Measurements from ENCODE around the gene PAXIP1.

The PAXIP1 gene

DNA sequence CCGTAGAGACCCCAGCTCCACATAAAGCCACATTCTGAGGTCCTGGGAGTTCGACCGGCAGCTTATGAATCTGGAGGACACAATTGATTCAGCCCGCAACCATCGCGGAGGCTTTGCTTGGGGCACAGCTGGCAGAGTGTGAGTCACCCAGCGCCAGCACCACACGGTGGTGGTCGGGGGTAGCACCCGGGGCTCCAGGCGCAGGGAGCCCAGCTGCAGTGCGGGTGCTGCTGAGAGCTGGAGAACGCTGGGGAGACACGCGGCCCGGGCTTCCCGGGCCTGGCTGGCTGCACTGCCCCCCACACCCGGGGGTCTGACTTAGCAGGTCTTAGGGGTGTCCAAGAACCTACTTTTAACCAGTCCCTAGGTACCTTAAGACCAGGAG, 87.9 kb downstream of the PAXIP1 start:
- H3K9ac ChIP-seq (ENCODE audit: low read depth in 1 of 2, low read length in 2 of 2) = no peak overlapping the region
- H3K36me3 ChIP-seq (ENCODE audit: control insufficient read depth in 2 of 2, insufficient read depth in 2 of 2, low read length in 2 of 2) = no peaks in the 10 kb centered on the region
- peaks cover 2 to 5% of the 10 kb centered on the region in 2 donors for H3K27me3 ChIP-seq (ENCODE audit: control insufficient read depth in 2 of 2, insufficient read depth in 2 of 2, low read length in 2 of 2)
- H3K4me3 ChIP-seq (ENCODE audit: low read length in 2 of 2) = no peak overlapping the region
- peaks cover 2 to 6% of the 10 kb centered on the region in 2 donors for H3K9me3 ChIP-seq (ENCODE audit: control insufficient read depth in 2 of 2, low read length in 2 of 2)
- H3K27ac ChIP-seq (ENCODE audit: low read depth in 2 of 2, low read length in 2 of 2) = no peak overlapping the region
- peaks cover 0 to 3% of the 10 kb centered on the region in 2 donors for H3K4me1 ChIP-seq (ENCODE audit: control insufficient read depth in 2 of 2, insufficient read depth in 2 of 2, low read length in 2 of 2)

DNA sequence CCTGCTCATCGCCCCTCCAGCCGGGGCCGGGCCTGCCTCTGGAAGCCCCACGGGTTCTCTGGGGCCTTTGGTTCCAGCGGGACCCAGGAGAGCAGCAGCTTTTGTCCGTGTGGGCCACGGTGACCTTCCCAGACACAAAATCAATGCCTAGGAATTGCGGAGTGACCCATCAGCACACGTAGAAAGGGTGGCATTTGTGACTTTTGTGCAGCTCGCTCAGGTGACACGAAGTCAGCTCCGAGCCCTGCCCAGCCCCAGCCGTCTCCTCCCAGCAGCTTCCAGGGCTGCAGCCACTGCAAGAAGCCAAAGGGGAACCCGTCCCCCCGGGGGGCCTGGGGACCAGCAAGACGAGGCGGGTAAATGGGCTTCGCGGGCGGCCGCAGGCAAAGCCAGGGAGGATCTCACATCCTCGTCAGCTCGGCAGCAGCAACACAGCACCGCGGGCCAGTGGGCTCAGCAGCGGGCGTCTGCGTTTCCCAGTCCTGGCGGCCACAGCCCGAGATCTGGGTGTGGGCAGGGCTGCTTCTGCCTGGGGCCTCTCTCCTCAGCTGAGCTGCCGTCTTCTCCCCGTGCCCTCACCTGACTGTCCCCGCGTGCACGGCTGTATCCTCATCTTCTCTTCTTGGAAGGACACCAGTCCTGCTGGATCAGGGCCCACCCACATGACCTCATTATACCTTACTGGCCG, 88.5 kb downstream of the PAXIP1 start:
- Histone ChIP-seq H3K4me1 (ENCODE audit: control insufficient read depth in 2 of 2, insufficient read depth in 2 of 2, low read length in 2 of 2) (peaks cover 0 to 3% of the 10 kb centered on the region in 2 donors), H3K27ac (ENCODE audit: low read depth in 2 of 2, low read length in 2 of 2) (no peak overlapping the region), H3K27me3 (ENCODE audit: control insufficient read depth in 2 of 2, insufficient read depth in 2 of 2, low read length in 2 of 2) (peaks cover 2 to 5% of the 10 kb centered on the region in 2 donors), H3K9ac (ENCODE audit: low read depth in 1 of 2, low read length in 2 of 2) (peak overlapping the region in 1 of 2 donors; percentile 9), H3K36me3 (ENCODE audit: control insufficient read depth in 2 of 2, insufficient read depth in 2 of 2, low read length in 2 of 2) (no peaks in the 10 kb centered on the region), H3K9me3 (ENCODE audit: control insufficient read depth in 2 of 2, low read length in 2 of 2) (peaks cover 2 to 6% of the 10 kb centered on the region in 2 donors), H3K4me3 (ENCODE audit: low read length in 2 of 2) (peak overlapping the region; percentile 5 to 48)

DNA sequence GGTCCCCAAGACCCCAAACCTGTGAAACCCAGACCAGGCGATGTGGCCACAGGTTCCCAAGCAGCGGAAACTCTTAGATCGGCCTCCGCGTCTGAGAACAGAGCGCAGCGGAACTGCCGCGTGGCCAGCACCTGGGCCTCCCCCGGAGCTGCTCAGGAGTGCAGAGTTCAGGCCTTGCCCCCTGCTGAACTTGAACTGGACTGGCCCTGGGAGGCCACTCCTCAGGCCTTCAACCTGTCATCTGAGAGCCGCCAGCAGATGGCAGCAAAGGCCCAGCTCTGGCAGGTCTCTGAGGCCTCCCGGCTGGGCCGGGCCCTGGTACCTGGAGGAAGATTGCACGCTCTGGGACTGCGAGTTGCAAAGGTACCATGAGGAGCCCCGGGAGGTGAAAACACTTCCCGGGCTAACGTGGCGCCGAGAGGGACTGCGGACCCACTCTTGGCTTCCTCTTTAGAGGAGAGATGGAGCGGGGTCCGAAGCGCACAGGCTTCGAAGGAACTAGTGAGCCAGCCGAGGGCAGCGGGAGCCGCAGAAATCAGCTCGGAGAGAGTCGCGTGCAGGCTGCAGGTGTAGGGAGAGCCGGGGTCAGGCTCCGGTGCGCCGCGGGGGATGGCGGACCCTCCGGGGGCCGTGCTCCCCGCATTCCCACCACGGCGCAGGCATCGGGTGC, 89.2 kb downstream of the PAXIP1 start:
- H3K4me1 ChIP-seq (ENCODE audit: control insufficient read depth in 2 of 2, insufficient read depth in 2 of 2, low read length in 2 of 2) = peaks cover 0 to 3% of the 10 kb centered on the region in 2 donors
- peaks cover 2 to 5% of the 10 kb centered on the region in 2 donors for H3K27me3 ChIP-seq (ENCODE audit: control insufficient read depth in 2 of 2, insufficient read depth in 2 of 2, low read length in 2 of 2)
- peak overlapping the region; percentile 5 to 48 for H3K4me3 ChIP-seq (ENCODE audit: low read length in 2 of 2)
- no peak overlapping the region for H3K27ac ChIP-seq (ENCODE audit: low read depth in 2 of 2, low read length in 2 of 2)
- peaks cover 2 to 6% of the 10 kb centered on the region in 2 donors for H3K9me3 ChIP-seq (ENCODE audit: control insufficient read depth in 2 of 2, low read length in 2 of 2)
- peak overlapping the region in 1 of 2 donors; percentile 9 for H3K9ac ChIP-seq (ENCODE audit: low read depth in 1 of 2, low read length in 2 of 2)
- H3K36me3 ChIP-seq (ENCODE audit: control insufficient read depth in 2 of 2, insufficient read depth in 2 of 2, low read length in 2 of 2) = no peaks in the 10 kb centered on the region

- Histone ChIP-seq H3K4me1 (ENCODE audit: control insufficient read depth in 2 of 2, insufficient read depth in 2 of 2, low read length in 2 of 2) (peaks cover 0 to 3% of the 10 kb centered on the region in 2 donors), H3K4me3 (ENCODE audit: low read length in 2 of 2) (no peak overlapping the region), H3K27ac (ENCODE audit: low read depth in 2 of 2, low read length in 2 of 2) (no peak overlapping the region), H3K9me3 (ENCODE audit: control insufficient read depth in 2 of 2, low read length in 2 of 2) (peaks cover 2 to 6% of the 10 kb centered on the region in 2 donors), H3K27me3 (ENCODE audit: control insufficient read depth in 2 of 2, insufficient read depth in 2 of 2, low read length in 2 of 2) (peaks cover 2 to 5% of the 10 kb centered on the region in 2 donors), H3K36me3 (ENCODE audit: control insufficient read depth in 2 of 2, insufficient read depth in 2 of 2, low read length in 2 of 2) (no peaks in the 10 kb centered on the region), H3K9ac (ENCODE audit: low read depth in 1 of 2, low read length in 2 of 2) (no peak overlapping the region)
Observed at GRCh38 chr7:154912871-154913637, 89.9 kb downstream of the PAXIP1 start.

- Histone ChIP-seq H3K9ac (ENCODE audit: low read depth in 1 of 2, low read length in 2 of 2) (no peak overlapping the region), H3K9me3 (ENCODE audit: control insufficient read depth in 2 of 2, low read length in 2 of 2) (peaks cover 2 to 6% of the 10 kb centered on the region in 2 donors), H3K4me1 (ENCODE audit: control insufficient read depth in 2 of 2, insufficient read depth in 2 of 2, low read length in 2 of 2) (peaks cover 0 to 3% of the 10 kb centered on the region in 2 donors), H3K4me3 (ENCODE audit: low read length in 2 of 2) (no peak overlapping the region), H3K36me3 (ENCODE audit: control insufficient read depth in 2 of 2, insufficient read depth in 2 of 2, low read length in 2 of 2) (no peaks in the 10 kb centered on the region), H3K27ac (ENCODE audit: low read depth in 2 of 2, low read length in 2 of 2) (no peak overlapping the region), H3K27me3 (ENCODE audit: control insufficient read depth in 2 of 2, insufficient read depth in 2 of 2, low read length in 2 of 2) (peaks cover 2 to 5% of the 10 kb centered on the region in 2 donors)
Observed at GRCh38 chr7:154911862-154912455, 91.0 kb downstream of the PAXIP1 start.

DNA sequence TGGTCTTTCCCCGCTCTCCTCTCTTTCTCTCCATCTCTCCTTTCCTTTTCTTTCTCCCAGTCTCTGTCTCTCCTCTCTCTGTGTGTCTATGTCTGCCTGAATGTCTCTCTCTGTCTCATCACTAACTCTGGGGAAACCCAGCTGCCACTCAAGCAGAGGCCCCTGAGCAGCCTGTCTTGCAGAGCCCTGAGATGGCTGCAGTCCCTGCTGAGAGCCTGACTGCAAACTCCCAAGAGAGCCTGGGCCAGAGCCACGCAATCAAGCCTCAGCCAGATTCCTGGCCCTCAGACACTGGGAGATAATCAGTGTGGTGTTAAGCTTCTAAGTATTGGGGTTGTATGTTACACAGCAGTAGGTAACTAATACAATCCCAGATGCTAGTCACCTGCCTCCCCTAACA, 91.5 kb downstream of the PAXIP1 start:
- Histone ChIP-seq H3K4me3 (ENCODE audit: low read length in 2 of 2) (no peak overlapping the region), H3K27ac (ENCODE audit: low read depth in 2 of 2, low read length in 2 of 2) (no peak overlapping the region), H3K36me3 (ENCODE audit: control insufficient read depth in 2 of 2, insufficient read depth in 2 of 2, low read length in 2 of 2) (no peaks in the 10 kb centered on the region), H3K4me1 (ENCODE audit: control insufficient read depth in 2 of 2, insufficient read depth in 2 of 2, low read length in 2 of 2) (peaks cover 0 to 3% of the 10 kb centered on the region in 2 donors), H3K9ac (ENCODE audit: low read depth in 1 of 2, low read length in 2 of 2) (no peak overlapping the region), H3K9me3 (ENCODE audit: control insufficient read depth in 2 of 2, low read length in 2 of 2) (peaks cover 2 to 6% of the 10 kb centered on the region in 2 donors), H3K27me3 (ENCODE audit: control insufficient read depth in 2 of 2, insufficient read depth in 2 of 2, low read length in 2 of 2) (peaks cover 2 to 5% of the 10 kb centered on the region in 2 donors)

DNA sequence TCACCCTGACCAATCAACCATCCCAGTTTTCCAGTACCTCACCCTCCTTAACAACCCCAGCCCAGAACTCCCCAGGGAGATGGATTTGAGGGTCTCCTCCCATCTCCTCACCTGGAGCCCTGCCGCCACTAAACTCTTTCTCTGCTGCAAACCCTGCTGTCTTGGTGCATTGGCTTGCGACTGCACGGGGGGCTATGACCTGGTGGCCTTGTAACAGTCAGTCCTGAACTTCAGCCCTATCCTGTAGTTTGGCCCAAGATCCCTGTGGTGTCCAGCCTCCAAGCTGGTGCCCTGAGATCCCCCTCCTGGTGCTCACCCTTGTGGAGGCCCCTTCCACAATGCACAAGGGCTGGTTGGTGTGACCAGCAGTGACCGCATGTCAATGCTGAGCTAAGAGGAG, 91.9 kb downstream of the PAXIP1 start:
- H3K4me3 ChIP-seq (ENCODE audit: low read length in 2 of 2) = no peak overlapping the region
- no peaks in the 10 kb centered on the region for H3K36me3 ChIP-seq (ENCODE audit: control insufficient read depth in 2 of 2, insufficient read depth in 2 of 2, low read length in 2 of 2)
- no peak overlapping the region for H3K9ac ChIP-seq (ENCODE audit: low read depth in 1 of 2, low read length in 2 of 2)
- peaks cover 2 to 6% of the 10 kb centered on the region in 2 donors for H3K9me3 ChIP-seq (ENCODE audit: control insufficient read depth in 2 of 2, low read length in 2 of 2)
- H3K27ac ChIP-seq (ENCODE audit: low read depth in 2 of 2, low read length in 2 of 2) = no peak overlapping the region
- peaks cover 0 to 3% of the 10 kb centered on the region in 2 donors for H3K4me1 ChIP-seq (ENCODE audit: control insufficient read depth in 2 of 2, insufficient read depth in 2 of 2, low read length in 2 of 2)
- peaks cover 2 to 5% of the 10 kb centered on the region in 2 donors for H3K27me3 ChIP-seq (ENCODE audit: control insufficient read depth in 2 of 2, insufficient read depth in 2 of 2, low read length in 2 of 2)

GRCh38 chr7:154910125-154910524, 92.8 kb downstream of the PAXIP1 start:
- Histone ChIP-seq H3K27ac (ENCODE audit: low read depth in 2 of 2, low read length in 2 of 2) (no peak overlapping the region), H3K4me3 (ENCODE audit: low read length in 2 of 2) (no peak overlapping the region), H3K27me3 (ENCODE audit: control insufficient read depth in 2 of 2, insufficient read depth in 2 of 2, low read length in 2 of 2) (peaks cover 2 to 5% of the 10 kb centered on the region in 2 donors), H3K4me1 (ENCODE audit: control insufficient read depth in 2 of 2, insufficient read depth in 2 of 2, low read length in 2 of 2) (peaks cover 0 to 3% of the 10 kb centered on the region in 2 donors), H3K9ac (ENCODE audit: low read depth in 1 of 2, low read length in 2 of 2) (no peak overlapping the region), H3K36me3 (ENCODE audit: control insufficient read depth in 2 of 2, insufficient read depth in 2 of 2, low read length in 2 of 2) (no peaks in the 10 kb centered on the region), H3K9me3 (ENCODE audit: control insufficient read depth in 2 of 2, low read length in 2 of 2) (peaks cover 2 to 6% of the 10 kb centered on the region in 2 donors)

GRCh38 chr7:154909241-154910105, 93.5 kb downstream of the PAXIP1 start:
- Histone ChIP-seq H3K27me3 (ENCODE audit: control insufficient read depth in 2 of 2, insufficient read depth in 2 of 2, low read length in 2 of 2) (peaks cover 2 to 5% of the 10 kb centered on the region in 2 donors), H3K9me3 (ENCODE audit: control insufficient read depth in 2 of 2, low read length in 2 of 2) (peaks cover 2 to 6% of the 10 kb centered on the region in 2 donors), H3K4me3 (ENCODE audit: low read length in 2 of 2) (no peak overlapping the region), H3K27ac (ENCODE audit: low read depth in 2 of 2, low read length in 2 of 2) (no peak overlapping the region), H3K9ac (ENCODE audit: low read depth in 1 of 2, low read length in 2 of 2) (no peak overlapping the region), H3K36me3 (ENCODE audit: control insufficient read depth in 2 of 2, insufficient read depth in 2 of 2, low read length in 2 of 2) (no peaks in the 10 kb centered on the region), H3K4me1 (ENCODE audit: control insufficient read depth in 2 of 2, insufficient read depth in 2 of 2, low read length in 2 of 2) (peaks cover 0 to 3% of the 10 kb centered on the region in 2 donors)

All from mucosa of rectum (tissue), 2 donors.